Stimulated activated naive CD8-positive, alpha-beta T cell treated with anti-CD3 and anti-CD28 coated beads, Interleukin-15, Interleukin-2, amounts not matched to agents 100 U/mL and 50 U/mL, for 24 hours (primary cell): ENCODE measurements around the gene TSKS.
A peak's percentile ranks its signal among the peaks of the same experiment; 100 is the strongest.
"Not testable (repeated sequence)": the region's sequence is repeated elsewhere in the genome, so short reads cannot be mapped to it uniquely, and the experiment has no call there.

Experiments used
- ATAC-seq: fragments of 150-1000 bp; cut with Tn5 transposase; one replicate; pipeline ENCODE4 v1.10.0; 2021
- DNase-seq: peaks from one replicate; pipeline ENCODE4 v3.0.0; 2021

Gene TSKS

DNA sequence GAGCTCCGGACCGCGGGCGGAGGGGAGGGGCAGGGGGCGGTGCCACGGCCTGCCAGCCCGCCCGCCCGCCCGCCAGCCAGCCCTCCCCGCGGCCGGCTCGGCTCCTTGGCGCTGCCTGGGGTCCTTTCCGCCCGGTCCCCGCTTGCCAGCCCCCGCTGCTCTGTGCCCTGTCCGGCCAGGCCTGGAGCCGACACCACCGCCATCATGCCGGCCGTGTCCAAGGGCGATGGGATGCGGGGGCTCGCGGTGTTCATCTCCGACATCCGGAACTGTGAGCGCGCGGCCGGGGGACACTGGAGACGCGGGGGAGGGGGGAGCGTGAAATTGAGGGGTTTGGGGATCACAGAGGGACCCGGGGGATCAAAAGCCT, 3.8 kb upstream of the TSKS start, which contains the start of gene AP2A1:
TSS of gene AP2A1 (plus strand) at position 72 of the 370 bp plus-strand sequence. CDS start at position 205, 133 bp downstream.
- DNase-seq (no peak), ATAC-seq (no peak)

DNA sequence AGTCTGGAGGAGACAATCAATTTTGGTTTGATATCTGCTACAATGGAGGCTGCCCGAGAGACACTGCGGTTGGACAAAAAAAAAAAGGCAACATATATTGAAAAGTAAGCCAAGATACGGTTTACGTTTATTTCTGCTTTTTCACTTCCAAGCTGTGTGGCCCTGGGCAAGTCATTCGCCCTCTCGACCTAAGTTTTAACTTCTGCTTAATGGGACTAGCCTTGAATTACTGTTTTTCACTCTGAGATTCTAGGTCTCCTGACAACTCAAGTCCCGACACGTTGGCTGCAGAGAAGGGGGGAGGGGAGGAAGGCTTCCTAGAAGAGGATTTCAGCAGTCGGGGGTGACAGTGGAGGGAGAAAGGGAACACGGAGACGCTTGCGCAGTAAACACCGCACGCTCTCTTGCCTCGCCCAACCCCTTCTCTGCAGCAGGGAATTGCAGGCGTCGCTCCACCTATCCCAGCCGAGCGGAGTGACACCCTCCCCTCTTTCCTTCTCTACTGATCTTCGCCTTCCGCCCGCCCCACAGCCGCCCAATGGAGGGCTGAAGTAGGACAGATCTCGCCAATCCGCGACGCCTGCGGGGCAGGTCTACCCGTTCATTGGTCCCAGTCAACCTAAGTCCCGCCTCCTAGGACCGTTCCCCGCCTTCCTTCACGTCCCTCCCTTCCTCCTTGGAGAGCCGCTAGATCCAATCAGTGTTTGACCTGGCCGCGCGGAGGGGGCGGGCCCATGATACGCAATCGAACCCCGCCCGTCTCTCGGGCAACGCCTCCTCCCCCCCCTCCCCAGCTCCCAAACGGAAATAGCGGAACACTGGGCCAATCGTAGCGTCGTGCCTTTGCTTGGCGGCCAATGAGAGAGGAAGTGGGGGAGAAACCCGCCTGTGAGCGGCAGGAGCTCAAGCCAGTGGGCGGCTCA, 3.2 kb upstream of the TSKS start:
- peak; percentile 95 for ATAC-seq

DNA sequence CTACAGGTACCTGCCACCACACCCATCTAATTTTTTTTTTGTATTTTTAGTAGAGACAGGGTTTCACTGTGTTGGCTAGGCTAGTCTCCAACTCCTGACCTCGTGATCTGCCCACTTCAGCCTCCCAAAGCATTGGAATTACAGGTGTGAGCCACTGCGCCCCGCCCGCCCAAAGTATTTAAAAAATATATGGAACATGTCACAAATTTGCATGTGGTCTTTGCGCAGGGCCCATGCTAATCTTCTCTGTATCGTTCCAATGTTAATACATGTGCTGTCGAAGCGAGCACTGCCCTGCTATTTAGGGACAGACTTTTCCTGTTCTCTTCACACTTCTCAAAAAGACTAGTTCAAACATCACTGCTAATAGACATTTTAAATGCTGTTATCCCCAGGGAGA, 1.2 kb upstream of the TSKS start:
- ATAC-seq (no peak), DNase-seq (no peak)

More for the DNA sequence above, 3.2 kb upstream of the TSKS start:
- DNase-seq, result peak; percentile 98

DNA sequence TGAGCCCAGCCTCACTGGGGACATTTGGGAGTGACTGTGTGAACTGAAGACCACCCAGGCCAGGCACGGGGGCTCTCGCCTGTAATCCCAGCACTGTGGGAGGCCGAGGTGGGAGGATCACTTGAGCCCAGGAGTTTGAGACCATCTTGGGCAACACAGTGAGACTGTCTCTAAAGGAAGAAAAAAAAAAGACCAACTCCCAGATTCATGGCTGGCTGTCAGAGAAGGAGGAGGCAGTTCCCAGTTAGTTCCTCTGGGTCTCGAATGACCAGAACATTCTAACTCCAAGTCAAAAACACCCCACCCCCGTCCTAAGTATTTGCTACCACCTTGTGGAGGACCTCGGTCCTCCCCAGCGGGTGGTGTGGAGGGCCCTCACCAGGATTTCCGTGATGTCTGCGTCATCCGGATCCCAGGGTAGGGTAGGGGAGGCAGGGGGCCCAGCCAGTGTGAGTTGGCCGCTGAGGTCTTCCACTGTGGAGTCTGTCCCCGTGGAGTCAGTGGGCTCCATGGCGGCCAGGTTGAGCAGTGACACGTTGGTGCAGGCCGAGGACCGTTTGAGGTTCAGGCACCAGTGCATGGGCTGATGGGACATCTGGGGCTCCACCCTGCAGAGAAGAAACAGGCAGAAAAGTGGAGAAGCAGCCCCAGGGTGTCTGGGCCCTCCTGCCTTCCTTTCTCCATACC, 1.3 kb downstream of the TSKS start:
- DNase-seq (no peak), ATAC-seq (no peak)

DNA sequence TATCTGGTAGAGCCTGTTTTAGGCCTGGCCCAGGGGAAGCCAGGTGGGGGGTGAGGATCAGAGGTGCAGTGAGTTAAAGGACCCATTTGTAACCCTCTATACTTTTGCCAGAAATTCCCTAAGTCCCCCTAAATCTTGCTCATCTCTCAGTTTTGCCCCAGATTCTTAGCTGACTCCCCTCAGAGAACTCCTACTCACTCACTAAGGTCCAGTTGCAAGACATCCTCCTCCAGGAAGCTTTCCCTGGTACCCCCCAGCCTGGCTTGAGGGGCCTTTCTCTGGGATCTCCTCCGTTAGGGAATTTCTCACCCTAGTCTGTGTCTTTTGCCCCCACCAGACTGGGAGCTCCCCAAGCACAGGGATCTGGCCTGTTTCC, 1.9 kb downstream of the TSKS start:
- no peak for DNase-seq
- no peak for ATAC-seq

DNA sequence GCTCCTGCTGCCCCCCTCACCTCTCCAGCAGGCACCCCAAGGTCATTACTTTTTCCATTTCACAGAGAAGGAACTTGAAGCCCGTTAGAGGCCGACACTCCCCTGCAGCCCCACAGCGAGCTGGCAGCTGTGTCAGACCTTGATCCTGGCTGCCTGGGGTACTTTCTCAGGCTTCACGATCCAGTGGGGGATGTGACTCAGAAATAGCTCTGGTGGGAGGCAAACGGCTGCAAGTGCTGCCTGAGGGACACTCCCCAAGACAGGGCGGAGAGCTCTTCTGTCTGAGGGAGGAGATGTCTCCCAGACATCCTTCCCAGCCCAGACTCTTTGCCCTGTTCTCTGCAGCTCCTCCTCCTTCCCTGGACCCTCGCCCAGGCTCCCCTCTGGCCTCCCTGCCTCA, 4.8 kb downstream of the TSKS start:
- DNase-seq, result no peak

DNA sequence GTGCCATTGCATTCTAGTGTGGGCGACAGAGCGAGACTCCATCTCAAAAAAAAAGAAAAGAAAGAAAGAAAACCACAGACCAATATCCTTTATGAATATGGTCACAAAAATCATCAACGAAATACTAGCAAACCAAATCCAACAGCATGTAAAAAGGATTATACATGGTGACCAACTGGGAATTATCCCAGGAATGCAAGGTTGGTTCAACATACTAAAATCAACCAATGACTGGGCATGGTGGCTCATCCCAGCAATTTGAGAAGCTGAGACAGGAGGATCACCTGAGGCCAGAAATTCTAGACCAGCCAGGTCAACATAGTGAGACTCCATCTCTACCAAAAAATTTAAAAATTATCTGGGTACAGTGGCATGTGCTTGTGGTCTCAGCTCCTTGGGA, 7.2 kb downstream of the TSKS start:
- ATAC-seq, result no peak
- no peak for DNase-seq

More for the DNA sequence above, 4.8 kb downstream of the TSKS start:
- no peak for ATAC-seq

DNA sequence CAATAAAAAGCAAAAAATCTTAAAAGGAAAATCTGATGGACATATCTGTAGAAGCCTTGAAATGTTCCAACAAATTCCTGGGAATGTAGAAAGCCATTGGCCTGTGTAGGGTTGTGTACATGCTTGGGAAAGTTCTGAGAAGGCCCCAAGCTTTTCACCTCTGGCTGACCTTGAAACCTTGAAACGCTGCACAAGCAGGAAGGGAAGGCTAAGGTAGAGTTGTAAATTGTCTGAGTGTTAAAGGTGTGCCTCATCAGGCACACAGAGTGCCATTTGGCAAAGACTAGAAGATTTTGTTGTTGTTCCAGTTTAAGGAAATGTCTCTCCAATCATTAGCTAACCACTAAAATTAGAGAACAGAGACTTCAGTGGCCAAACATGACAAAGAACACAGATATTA, 10.4 kb downstream of the TSKS start:
- no peak for ATAC-seq
- no peak for DNase-seq

DNA sequence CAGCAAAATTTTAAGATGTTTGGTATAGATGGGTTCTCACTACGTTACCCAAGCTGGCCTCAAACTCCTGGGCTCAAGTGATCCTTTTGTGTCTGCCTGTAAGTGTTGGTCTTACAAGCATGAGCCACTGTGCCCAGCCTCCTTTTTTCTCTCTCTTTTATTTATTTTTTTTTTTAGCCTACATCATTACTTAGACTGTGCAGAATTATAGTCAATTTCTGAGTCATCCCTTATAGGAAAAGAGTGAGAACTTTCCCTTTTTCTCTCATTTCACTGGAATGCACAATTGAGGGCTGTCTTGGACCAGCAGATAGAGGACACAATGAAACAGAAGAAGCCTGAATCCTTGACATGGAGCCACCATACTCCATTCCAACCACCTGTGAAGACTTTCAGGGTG, 13.3 kb downstream of the TSKS start:
- ATAC-seq, result no peak
- no peak for DNase-seq

DNA sequence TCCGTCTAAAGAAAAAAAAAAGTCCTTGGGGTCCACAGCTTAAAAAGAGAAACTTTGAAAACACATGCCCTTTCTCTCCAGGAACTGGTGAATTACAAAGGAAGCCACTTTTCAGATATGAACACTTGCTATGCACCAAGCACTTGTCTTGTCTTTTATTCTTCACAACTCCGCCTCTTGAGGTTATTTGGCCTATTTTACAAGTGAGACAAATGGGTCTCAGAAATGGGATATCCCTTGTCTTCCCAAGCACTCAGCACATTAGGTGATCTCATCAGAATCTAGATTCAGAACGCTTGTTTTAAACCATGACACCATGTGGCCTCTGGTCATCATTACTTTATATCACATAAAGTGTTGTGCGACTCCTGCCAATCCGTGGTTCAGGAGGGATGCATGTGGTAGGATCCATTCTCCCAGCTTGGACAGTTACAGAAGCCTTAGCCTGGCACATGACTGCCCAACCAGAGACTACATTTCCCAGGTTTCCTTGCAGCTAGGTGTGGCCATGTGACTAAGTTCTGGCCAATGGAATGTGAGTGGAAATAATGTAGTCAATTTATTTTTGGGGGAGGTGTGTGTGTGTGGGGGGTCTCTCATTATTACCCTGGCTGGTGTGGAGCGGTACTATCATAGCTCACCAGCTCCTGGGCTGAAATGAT, 13.9 kb downstream of the TSKS start:
- no peak for DNase-seq

DNA sequence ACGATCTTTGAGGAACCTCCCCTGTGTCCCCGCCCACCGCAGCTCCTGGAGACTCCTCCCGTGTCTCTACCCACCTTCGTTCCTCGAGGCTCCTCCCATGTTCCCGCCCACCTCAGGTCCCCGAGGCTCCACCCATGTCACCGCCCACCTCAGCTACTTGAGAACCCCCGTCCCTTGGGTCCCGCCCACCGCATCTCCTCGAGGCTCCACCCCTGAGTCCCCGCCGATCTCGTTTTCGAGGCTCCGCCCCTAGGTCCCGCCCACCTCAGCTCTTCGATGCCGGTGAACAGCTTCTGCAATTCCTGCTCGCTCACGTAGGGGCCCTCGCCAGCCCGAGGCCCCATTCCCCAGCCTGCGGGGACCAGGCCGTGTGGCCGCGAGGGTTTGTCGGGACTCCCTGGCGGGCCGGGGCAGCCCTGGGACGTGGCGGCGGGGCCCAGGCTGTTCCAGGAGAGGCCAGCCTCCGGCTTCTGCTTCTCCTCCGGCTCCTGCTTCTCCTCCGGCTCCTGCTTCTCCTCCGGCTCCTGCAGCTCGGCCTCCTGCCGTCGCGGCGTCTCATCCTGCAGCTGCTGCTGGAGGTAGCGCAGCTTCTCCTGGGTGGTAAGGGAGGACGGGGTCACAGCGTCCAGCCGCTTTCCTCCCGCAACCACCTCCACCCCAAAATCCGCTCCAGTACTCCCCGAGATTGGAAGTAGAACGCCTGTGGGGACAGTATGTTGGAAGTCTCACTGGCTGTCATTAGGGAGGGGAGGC, 16.7 kb downstream of the TSKS start:
- DNase-seq, result peak; percentile 69

More for the DNA sequence above, 13.9 kb downstream of the TSKS start:
- ATAC-seq, result peak; percentile 14

DNA sequence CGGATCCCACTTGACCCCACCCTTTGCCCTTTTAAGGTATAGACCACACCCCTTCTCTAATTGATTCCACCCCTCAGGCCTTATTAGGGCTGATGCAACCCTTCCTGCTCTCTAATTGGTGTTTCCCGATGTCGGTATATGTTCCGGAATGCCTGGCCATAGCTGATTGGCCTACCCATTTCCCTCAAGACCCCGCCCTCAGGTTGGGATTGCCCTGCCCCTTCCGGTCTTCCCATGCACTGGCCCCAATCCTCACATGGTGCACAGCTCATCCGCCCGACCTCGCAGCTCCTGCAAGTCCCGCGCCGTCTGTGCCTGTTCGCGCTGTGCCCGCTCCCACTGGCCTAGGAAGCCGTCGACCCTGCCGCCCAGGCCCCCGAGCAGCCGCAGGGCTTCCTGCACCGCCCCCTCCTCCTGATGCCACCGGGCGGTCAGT, 18.1 kb downstream of the TSKS start:
- ATAC-seq, result no peak
- DNase-seq, result no peak

More for the DNA sequence above, 16.7 kb downstream of the TSKS start:
- ATAC-seq, result peak; percentile 62

DNA sequence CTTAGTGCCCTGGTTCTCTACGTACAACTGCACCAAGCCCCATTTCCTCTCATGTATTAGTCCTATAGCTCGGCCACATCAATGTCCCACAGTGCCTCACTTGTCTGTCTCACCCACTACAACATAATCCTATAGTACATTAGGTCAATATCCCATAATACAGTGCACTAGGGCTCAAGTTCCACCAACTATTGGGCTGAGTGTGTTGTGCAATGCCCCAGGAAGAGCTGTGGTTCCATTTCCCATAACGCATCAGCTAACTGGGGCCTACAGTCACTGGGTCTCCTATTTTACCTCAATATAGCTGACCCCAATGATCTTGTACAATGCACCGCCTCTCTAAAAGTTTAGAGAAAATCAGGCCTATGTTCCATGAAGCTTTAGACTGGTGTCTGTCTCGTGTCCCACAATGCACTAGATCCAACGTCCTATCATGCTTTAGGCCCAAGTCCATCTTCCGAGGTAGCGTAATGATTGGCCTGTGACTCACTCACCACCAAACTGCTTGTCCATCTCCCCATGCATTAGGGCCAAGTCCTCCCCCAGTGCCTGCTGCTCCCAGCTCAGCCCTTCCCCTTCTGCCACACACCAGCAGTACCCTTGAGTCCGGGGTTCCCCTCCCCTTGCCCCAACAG, 21.8 kb downstream of the TSKS start:
- ATAC-seq (no peak), DNase-seq (no peak)

DNA sequence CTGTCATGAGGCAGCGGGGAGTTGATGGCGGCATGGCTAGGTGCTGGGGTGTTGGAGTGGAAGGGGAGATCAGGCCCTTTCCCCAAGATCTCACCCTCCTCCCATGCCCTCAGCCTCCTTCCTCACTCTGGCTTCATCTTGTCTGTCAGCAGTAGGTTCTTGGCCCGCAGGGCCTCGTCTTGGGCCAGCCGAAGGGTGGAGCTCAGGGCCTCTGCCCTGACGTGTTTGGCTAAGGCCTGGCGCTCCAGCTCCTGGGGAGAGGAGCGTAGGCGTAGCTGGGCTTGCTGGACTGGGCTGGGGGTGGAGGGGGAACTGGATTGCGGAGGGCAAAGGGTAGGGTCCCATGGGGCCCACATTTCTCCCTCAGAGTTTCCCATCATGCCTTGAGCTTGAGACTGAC, 23.2 kb downstream of the TSKS start:
- DNase-seq, result no peak
- no peak for ATAC-seq

DNA sequence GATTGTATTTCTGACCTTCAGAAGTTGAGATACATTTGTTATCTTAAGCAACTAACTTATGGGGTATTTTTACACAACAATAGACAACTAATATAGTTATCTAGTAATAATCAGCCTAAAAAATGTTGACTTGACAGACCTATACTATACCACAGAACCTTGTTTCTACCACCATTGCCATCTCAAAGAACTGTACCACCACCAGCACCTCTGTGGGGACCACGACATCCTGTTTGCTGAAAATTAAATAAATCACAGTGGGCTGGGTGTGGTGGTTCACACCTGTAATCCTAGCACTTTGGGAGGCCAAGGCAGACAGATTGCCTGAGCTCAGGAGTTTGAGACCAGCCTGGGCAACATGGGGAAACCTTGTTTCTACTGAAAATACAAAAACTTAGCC, 24.0 kb downstream of the TSKS start:
- no peak for ATAC-seq
- no peak for DNase-seq

DNA sequence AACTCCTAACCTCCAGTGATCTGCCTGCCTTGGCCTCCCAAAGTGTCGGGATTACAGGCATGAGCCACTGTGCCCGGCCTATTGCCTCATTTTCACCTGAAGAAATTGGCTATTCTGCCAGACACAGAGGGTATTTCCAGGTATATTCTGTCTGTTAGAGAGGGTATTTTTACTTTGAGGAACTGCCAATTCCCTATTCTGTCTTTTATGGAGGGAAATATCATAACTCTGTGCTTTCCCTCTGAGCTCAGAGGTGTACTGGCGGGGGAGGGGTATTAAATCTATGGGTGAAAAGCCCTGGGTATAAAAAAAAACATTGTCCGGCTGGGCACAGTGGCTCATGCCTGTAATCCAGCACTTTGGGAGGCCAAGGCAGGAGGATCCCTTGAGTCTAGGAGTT, 24.8 kb downstream of the TSKS start:
- DNase-seq (no peak), ATAC-seq (no peak)

DNA sequence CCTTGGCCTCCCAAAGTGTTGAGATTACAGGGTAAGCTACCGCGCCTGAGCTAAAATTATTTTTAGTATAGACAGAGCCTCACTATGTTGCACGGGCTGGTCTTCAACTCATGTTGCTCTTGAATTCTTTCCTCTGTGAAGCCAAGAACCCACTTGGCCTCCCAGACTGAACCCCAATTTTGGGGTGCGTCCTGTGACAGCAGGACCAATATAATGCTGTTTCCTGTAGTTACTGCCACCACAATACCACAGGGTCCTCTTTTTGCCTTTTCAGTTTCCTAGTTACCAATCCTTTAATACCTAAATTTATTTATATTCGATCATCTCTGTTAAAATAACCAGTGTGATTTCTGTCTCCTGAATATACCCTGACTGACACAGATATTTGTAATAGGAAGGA, 32.9 kb downstream of the TSKS start:
- no peak for ATAC-seq

DNA sequence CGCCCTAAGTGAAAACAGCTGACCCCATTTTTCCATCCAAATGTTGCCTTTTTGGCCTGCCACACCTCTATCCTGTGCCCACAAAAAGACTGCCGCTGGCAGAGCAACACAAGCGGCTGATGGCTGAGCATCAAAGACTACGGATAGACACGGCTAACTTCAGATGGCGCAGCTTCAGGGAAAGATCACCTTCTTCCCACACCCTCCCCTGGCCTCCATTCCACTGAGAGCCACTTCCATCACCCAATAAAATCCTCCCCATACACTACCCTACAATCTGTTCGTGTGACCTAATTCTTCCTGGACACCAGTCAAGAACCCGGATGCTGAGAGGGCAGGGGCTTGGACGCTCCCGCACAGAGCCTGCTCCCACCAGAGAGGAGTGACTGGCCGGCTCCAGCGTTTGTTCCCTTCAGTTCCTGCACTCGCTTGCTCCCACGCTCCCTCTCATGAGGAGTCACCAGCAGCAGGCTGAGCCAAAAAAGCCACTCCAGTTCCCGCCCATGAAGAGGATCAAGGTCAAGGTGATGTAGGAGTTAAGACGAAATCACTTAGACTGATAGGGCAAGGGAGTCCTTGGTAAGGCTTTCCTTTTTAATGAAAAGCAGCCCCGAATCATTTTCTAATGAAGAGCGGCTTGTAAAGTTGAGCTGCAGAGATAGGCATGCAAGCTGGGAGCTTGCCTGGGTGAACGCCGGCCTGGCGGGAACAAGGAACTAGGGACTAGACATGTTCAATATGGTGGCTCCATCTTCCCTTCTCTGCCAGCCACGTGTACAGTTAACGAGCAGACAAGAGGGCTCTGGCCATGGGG, 35.7 kb downstream of the TSKS start:
- ATAC-seq (no peak), DNase-seq (no peak)

More for the DNA sequence above, 32.9 kb downstream of the TSKS start:
- DNase-seq, result no peak

DNA sequence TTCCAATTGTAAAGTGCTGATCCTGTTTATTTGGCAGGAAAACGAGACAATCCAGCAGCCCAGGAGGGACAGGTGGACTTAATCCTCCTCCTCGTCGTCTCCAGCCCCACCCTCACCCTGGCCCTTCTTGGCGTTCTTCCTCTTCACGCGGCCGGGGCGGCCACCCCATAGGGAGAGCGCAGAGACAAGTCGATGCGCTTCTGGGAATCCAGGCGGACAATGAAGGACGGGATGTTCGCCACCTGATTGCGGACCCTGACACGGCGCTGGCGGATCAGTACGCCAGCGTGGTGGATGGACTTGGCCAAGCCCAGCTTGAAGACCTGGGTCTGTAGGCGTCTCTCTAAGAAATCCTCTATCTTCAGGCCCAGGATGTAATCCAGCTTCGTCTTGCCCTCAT, 43.7 kb downstream of the TSKS start:
- DNase-seq, ATAC-seq: not testable (repeated sequence)

DNA sequence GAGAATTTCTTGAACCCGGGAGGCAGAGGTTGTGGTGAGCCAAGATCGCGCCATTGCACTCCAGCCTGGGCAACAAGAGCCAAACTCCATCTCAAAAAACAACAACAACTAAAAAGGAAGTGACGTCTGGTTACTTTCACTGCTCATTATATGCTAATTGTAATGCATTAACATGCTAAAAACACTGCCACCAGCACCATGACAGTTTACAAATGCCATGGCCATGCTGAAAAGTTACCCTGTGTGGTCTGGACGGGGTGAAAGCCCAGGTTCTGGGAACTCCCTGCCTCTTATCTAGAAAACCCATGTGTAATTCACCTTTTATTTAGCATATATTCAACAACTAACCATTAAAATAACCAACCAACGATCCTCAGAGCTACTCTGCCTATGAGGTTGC, 44.1 kb downstream of the TSKS start:
- ATAC-seq, result no peak
- no peak for DNase-seq

DNA sequence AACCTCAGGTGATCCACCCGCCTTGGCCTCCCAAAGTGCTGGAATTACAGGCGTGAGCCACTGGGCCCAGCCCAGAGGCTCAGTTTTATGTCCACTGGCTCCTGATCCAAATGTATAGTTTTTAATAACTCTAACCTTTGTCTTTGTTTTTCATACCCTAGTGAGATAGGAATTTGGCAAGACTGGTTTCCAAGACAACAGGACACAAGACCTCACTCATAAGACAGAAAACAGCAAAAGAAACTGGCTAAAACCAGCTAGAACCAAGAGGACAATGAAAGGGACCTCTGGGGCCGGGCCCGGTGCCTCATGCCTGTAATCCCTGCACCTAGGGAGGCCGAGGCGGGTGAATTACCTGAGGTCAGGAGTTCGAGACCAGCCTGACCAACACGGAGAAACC, 44.6 kb downstream of the TSKS start:
- ATAC-seq (no peak), DNase-seq (no peak)
